ENCODE results near the gene APELA.
A peak's percentile ranks its signal among the peaks of the same experiment; 100 is the strongest.

The APELA gene

DNA sequence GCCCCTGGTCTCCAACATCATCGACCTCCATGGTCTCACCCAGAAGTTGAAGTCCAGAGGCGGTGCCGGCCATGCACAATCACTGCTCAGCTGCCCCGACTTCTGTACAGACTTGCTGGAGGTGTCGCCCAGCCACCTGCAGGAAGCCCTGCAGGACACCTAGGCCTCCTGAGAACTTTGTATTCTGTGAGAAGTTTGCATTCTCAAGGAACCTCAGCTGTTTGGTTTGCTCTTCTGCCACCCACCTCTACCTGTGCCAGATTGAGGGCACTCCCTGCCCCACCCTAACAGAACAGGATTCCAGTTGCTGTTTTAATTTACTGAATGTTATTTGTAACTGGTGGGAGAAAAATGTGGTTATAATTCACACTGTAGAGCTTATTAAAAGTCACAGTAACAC lies 53.7 kb downstream of the APELA start:
- TF ChIP-seq, protein P1, sequence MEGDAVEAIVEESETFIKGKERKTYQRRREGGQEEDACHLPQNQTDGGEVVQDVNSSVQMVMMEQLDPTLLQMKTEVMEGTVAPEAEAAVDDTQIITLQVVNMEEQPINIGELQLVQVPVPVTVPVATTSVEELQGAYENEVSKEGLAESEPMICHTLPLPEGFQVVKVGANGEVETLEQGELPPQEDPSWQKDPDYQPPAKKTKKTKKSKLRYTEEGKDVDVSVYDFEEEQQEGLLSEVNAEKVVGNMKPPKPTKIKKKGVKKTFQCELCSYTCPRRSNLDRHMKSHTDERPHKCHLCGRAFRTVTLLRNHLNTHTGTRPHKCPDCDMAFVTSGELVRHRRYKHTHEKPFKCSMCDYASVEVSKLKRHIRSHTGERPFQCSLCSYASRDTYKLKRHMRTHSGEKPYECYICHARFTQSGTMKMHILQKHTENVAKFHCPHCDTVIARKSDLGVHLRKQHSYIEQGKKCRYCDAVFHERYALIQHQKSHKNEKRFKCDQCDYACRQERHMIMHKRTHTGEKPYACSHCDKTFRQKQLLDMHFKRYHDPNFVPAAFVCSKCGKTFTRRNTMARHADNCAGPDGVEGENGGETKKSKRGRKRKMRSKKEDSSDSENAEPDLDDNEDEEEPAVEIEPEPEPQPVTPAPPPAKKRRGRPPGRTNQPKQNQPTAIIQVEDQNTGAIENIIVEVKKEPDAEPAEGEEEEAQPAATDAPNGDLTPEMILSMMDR (IDR thresholded peaks at IDR 0.05): no peak

DNA sequence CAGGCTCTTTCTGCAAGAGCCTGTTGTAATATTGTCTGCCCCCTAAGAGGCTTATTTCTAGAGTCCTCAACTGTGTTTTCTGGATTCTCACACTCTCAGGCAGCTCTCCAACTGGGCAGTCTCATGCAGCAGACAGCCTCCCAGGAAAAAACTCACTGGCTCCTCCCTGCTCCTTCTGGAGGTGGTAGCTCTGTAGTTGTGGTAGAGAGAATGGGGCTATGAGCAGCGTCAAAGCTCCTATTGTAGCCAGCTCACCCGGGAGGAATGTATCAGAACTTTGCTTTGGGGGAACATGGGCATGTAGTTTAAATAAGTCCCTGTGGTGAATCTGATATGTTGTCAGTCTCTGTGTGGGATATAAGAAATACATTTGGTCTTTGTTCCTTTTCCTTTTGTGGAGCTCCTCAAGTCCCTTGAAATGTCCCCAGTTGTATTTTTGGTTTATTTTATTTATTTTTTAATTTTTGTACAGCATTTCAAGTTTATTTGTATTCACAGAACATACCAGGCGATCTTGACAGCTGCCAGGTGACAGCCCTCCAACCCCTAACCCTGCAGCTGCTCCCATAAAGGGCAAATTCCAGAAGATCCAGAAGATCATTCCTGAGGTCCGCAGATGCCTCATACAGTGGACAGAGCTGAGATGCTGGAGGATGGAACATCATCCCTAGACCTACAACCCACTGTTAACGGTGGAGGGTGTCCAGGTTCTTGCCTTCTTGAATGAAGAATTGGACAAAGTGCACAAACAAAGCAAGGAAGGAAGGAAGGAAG lies 54.8 kb downstream of the APELA start:
- TF ChIP-seq, protein P1 (IDR thresholded peaks at IDR 0.05): no peak

DNA sequence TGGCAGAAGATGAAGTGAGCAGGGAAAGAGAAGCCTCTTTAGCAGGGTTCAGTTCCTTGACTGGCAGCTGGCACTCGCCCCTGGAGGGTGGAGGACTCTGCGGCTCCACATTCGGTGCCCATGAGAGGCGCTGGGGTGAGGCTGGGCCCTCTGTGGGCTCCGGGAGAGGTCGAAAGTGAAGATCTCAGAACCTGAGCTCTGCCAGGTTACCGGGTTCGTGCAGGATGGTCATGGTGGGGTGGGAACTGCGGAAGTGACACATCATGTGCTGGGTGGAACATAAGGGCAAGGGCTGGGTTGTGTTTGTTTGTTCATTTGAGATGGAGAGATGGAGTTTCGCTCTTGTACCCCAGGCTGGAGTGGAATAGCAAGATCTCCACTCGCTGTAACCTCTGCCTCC lies 56.3 kb downstream of the APELA start:
- TF ChIP-seq, protein P1 (IDR thresholded peaks at IDR 0.05): no peak

DNA sequence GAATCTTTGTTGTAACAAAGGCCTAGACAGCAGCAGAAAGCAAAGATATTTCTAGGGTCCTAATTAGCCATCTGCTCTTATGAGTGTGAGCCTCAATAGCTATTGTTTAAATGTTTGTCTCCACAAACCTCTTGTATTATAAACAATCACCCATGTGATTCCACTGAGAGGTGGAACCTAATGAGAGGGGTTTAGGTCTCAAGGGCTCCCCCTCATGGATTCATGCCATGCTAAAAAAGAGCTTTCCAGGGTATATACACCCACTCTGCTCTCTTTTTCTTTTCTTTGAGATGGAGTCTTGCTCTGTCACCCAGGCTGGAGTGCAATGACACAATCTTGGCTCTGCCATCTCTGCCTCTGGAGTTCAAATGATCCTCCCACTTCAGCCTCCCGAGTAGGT lies 58.4 kb downstream of the APELA start:
- TF ChIP-seq, protein P1 (IDR thresholded peaks at IDR 0.05): no peak

DNA sequence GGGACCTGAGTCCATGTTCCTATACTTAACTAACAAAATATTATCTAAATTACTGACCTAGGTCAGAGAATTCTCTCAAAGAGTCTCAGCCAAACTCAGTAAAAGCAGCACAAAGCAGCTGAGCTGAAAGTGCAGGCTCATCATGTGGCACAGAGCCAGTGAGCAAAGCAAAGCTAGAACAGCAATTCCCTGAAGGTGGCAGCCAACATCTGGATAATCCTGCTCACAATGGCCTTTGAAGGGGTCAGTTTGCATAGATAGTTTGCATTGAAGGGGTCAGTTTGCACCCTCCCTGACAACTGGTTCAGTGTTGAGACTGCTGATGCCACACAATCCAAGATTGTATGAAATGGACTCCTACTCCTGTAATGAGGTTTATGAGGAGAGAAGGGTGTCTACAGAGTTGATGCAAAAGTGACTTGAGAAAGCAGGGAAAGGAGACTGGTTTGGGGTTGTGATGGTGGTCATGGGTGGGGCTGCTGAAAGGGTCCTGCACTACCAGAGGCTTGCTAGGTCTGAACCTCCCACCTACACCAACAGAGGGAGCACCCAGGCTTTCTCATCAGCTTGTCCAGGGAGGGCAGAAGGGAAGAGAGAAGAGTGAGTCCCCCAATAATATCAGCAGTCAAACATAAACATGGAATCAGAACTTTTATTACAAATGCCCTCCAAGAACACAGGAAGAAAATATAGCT lies 60.7 kb downstream of the APELA start:
- TF ChIP-seq, protein P1 (IDR thresholded peaks at IDR 0.05): peak; percentile 11; the same call in 1 of the 2 replicates

DNA sequence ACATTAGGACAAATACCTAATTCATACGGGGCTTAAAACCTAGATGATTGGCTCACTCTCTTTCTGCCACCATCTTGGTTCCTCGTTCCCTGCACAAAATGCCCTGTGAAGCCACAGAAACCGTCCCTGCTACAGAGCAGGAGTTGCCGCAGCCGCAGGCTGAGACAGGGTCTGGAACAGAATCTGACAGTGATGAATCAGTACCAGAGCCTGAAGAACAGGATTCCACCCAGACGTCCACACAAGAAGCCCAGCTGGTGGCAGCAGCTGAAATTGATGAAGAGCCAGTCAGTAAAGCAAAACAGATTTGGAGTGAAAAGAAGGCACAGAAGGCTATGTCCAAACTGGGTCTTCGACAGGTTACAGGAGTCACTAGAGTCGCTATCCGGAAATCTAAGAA lies 66.2 kb downstream of the APELA start:
- TF ChIP-seq, protein P1 (IDR thresholded peaks at IDR 0.05): no peak

DNA sequence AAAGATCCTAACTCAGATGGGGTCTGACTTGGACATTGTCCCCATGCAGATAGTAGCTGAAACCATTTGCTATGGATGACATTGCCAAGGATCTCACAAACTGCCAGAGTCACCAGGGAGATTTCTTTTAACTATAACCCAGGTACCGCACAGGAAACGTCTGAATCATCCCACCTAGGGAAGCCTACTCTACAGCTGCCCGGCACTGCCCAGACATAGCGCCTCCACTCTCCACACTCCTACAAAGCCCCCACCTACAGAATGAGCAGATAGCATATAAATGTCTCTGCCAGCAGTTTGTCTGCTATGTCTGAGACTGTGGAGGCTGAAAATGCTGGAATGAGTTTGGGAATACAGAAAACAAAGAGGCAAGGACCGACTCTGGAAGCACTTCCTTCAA lies 68.2 kb downstream of the APELA start:
- TF ChIP-seq, protein P1 (IDR thresholded peaks at IDR 0.05): no peak
